GM23338 (cell line): Measurements from ENCODE around the gene GSDMA.

Source experiments
- CTCF ChIP-seq, 2 experiments: fragments of 200-600 bp in 1 of 2; sonication (generic) in 1 of 2; conservative IDR thresholded peaks; 2 replicates each; pipeline versions ENCODE4 v1.5.1 to v1.6.1; 2016 to 2017; ENCODE audit warnings: antibody characterized with exemption in 2 of 2, low read depth in 2 of 2, mild to moderate bottlenecking in 2 of 2, moderate library complexity in 1 of 2
- EZH2 ChIP-seq: fragments of 200-600 bp; sonication (generic); IDR thresholded peaks from one replicate; pipeline ENCODE4 v1.8.0; 2017; ENCODE audit warnings: antibody characterized with exemption, mild to moderate bottlenecking, low read depth; ENCODE audit not compliant: unreplicated experiment
- EZH2phosphoT487 ChIP-seq: fragments of 200-600 bp; sonication (generic); IDR thresholded peaks from one replicate; pipeline ENCODE4 v1.8.1; 2018; ENCODE audit warnings: antibody characterized with exemption; ENCODE audit not compliant: unreplicated experiment
- POLR2AphosphoS5 ChIP-seq: IDR thresholded peaks from 2 replicates; pipeline ENCODE4 v1.6.1; 2016; ENCODE audit warnings: antibody characterized with exemption, low read depth
- REST ChIP-seq: IDR thresholded peaks from one replicate; pipeline ENCODE4 v1.6.1; 2018; ENCODE audit warnings: antibody characterized with exemption; ENCODE audit not compliant: unreplicated experiment

DNA sequence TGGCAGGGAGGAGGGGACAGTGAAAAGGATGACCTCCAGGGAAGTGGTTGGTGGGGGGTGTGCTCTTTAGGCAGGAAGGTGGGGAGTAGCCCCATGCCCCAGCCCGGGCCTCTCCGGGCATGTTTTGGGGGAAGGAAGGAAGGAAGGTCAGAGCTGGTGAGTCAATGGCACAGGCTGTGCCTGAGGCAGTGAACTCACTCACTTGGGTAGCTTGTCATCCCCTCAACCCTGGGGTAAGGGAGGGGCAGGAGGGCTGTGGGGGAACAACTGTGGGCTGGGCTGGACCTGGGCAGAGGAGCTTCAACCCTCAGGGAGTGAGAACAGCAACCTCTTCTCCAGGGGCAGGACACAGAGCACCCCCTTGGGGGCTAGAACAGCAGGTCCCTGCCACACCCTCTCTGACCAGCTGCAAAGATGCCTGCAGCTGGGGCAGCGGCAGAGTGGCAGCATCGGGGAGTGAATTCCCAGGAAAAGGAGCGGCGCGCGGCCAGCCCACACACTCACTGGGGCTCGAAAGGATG, 58.7 kb downstream of the GSDMA start:
- TF ChIP-seq CTCF (conservative IDR thresholded peaks at IDR 0.05; ENCODE audit: low read depth in 2 of 2) (no peak), POLR2AphosphoS5 (no peak), REST (no peak), EZH2 (no peak), EZH2phosphoT487 (no peak)
